SK-N-DZ (cell line): ENCODE data around the gene ECI1.

ENCODE experiments used
- DNase-seq: peaks from one replicate; pipeline ENCODE4 v3.0.0-alpha.2; 2015; ENCODE audit warnings: low spot score

The ECI1 gene

GRCh38 chr16:2233872-2234812, 17.2 kb downstream of the ECI1 start:
- DNase-seq: no peak

DNA sequence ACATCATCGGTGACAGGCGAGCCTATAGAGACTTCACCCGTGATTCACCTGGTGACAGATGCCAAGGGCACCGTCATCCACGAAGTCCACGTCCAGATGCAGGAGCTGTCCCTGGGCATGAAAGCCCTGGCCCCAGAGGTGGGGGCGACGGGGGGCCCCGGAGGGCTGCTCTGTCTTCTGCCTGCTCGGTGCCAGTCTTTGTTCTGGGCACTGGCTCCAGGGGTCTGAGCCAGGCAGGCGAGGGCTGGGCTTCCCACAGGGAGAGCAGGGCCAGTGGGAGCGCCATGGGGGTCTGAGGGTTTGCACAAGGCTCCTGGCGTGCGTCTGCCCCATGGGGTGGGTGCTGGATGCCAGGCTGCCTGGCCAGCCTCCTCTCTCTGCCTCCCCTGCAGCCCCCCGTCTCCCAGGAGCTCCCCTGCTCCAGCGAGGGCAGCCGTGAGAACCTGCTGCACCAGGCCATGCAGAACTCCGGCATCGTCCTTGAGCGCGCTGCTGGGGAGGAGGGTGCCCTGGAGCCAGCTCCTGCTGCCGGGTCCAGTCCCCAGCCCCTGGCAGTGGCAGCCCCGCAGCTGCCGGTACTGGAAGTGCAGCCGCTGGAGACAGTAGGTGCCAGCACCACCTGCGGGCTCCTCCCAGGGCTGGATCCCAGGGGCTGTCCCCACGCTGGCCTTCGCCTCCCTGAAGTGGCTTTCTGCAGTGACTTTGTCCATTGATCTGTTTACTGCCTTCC, 18.2 kb downstream of the ECI1 start:
- no peak for DNase-seq

GRCh38 chr16:2232094-2232990, 19.0 kb downstream of the ECI1 start:
- DNase-seq: no peak

DNA sequence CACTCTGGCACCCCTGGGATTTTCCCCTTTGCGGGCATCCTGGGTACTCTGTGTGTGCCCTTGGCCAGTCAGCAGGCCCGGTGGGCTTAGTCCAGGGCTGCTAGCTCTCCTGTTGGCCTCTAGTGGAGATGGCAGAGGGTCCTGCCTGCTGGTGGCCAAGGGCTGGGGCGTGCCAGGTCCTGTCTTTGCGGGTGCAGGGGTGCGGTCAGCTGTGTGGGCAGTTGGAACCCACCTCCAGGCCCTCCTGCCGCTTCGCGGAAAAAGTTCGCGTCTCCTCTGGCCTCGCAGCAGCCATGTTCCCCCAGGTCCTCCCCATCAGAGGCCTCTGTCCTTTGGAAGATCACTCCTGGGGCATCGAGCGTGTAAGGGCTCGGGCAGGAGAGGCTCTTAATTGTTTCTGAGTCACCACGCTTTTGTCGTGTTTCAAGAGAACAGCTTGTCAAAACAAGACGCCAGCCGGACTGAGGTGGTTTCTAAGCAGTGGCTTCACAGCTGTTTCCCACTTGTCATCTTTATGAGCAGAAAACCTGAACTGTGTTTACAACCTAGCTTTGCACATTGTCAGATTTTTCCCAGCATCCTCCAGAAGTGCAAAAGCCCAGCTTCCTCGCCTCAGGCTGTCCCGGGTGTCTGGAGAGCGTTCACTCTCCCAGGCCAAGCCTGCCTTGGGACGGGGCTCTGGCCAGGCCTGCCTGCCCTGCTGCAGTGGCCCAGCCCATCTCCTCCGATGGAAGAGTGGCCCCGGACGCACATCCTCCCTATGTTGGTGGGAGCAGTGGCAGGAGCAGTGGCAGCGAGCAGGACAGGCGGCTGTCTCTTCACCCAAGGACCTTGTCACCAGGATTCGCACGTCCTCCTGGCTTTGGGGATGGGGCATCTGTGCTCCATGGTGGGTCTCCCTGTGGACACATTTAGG, 20.1 kb downstream of the ECI1 start:
- DNase-seq: no peak

DNA sequence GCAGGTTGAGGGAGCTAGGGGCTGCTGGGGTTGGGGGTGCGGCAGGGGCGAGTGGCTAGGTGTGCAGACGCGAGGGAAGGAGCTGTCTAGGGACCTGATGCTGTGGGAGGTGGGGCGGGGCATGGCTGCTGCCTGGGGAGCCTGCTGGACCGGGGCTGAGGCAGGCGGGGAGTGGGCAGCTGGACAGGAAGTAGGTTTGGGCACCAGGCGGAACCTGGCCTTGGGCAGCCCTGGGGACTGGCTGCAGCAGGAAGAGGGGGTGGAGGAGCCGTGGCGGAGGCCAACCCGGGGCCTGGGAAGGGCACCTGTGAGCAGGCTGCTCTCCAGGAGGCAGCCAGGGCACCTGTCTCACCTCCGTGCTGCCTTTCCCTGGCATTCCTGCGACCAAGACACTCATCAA, 21.0 kb downstream of the ECI1 start:
- DNase-seq: no peak

DNA sequence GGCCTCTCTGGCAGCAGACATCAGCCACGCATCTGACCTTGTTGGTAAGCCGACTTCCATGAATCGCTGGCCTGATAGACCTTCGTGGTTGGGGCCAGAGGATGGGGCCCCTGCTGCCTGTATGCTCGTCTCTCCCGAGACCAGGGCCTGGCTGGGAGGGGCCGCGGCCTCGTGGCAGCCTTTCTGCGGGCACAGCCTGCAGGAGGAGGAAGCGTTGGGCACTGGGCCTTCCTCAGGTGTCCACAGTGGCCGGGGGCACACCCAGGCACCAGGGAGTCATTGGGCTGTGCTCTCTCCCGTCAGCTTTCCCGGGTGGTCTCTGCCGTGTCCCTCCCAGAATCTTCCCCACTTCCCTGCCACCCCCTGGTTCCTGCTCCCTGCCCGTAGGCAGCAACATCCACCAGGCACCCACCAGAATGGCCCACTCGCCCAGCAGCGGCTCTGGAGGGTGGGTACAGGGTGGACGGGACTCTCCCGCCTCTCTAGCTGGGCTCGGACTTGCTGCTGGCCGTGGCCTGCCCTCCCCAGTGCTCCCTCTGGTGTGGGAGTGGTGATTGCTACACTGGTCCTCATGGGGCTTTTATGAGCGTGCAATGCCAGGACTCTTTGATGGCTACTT, 21.6 kb downstream of the ECI1 start:
- no peak for DNase-seq

GRCh38 chr16:2229091-2229490, 22.3 kb downstream of the ECI1 start:
- no peak for DNase-seq

DNA sequence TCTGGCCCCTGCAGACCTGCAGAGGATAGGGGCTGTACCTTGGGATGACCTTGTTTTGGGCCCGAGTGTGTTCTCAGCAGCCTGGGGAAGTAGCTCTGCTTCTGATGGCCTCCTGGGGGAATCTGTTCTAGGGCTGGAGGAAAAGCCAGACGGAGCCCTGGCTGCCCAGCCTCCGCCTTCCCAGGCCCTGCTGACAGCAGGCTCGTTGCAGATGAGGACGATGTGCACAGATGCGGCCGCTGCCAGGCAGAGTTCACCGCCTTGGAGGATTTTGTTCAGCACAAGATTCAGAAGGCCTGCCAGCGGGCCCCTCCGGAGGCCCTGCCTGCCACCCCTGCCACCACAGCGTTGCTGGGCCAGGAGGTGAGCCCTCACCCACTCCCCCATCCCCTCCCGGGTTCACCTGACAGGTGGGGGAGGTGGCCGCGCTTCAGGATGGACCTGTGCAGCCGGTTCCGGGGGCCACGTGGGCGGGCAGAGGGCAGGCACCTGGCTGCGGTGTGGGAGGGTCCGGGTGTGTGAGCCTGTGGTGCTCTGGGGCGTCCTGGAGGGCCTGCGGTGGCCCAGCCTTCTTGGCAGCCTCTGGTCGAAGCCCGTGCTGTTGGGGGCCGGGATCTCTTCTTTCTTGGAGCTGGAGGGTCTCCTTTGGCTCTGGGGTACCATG, 23.1 kb downstream of the ECI1 start:
- no peak for DNase-seq

DNA sequence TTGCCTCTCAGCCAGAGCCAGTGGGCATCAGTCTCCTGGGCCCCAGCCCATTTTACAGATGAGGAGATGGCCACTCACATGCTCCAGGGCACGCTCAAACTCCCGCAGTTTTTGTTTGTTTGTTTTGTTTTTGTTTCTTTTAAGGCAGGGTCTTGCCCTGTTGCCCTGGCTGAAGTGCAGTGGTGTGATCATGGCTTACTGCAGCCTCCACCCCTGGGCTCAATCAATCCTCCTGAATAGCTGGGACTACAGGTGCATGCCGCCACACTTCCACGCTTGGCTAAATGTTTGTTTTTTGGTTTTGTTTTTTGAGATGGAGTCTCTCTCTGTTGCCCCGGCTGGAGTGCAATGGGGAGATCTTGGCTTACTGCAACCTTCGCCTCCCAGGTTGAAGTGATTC, 24.5 kb downstream of the ECI1 start:
- no peak for DNase-seq

DNA sequence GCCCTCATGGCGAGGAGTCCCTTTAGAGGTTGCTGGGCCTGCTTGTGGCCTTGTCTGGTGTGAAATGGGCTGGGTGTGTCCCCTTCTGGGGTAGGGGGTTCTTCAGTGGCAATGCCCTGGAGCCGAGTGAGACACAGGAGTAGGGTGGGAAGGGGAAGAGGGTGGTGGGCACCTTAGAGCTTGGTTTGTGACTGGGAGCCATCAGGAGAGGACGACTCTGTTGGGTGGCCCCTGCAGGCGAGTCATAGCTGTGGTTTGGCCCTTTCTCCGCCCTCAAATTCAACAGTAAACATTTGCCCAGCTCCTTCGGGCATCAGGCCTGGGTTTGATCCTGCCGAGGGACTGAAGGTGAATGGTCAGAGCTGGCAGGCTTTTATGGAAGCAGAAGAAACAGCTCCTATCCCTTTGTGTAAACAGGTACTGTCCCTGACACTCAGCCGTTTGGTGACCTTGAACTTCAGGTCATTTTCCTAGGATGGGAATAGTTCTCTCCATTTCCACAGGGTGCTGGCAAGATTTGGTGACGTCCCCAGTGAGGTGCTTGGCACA, 25.1 kb downstream of the ECI1 start:
- no peak for DNase-seq

DNA sequence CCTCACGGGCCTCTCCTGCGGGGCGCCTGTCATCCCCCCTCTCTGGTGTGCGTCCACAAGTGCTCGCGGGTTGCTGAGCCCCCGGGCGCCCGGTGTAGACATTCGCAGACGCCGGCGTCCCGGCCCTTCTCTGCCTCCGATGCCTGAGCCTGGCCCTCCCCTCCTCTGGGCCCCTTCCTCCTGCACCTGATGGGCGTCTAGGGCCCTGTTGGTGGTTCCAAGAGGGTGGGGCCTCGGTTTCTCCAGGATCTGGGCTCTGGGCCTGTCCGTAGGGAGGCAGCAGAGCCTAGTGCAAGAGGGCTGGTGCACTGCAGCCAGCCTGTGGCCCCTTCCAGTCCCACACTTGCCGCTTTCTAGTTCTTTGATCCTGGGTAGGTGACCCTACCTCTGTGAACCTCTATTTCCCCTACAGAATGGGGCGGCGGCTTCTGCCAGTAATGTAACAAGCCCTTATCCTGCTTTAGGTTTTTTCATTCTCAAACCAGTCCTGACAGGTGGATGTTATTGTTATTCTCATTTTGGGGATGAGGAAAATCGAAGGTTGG, 27.4 kb downstream of the ECI1 start:
- peak; percentile 66 for DNase-seq

- DNase-seq: peak; percentile 99
Observed at GRCh38 chr16:2223221-2223941, 28.0 kb downstream of the ECI1 start, which contains the start of gene E4F1. TSS of gene E4F1 (plus strand) at chr16:2223591. CDS start at chr16:2223614, 23 bp downstream.

DNA sequence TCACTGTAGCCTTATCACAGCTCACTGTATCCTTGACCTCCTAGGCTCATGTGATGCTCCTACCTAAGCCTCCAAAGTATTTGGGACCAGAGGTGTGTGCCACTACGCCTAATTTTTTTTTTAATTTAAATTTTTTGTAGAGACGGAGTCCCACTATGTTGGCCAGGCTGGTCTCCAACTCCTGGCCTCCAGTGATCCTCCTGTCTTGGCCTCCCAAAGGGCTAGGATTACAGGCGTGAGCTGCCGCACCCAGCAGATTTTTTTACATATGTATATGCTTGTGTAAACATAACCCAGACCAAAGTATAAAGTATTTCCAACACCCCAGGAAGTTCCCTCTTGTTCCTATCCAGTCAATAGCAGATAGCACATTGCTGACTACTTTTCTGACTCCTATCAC, 35.1 kb downstream of the ECI1 start:
- DNase-seq: no peak

DNA sequence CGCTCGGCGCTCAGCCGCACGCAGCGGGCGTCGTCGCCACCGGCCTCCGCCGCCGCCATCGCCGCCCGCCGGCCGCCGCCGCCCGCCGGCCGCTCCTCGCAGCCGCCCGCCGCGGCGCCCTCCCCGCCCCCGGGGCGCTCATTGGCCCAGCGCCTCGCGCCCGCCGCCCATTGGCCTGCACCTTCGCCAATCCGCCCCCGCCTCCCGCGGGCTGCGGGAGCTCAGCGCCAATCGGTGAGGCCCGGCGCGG, 36.7 kb downstream of the ECI1 start, which contains the start of gene PGP:
PGP (minus strand) TSS at position 122 of the 250 bp plus-strand sequence; CDS start at position 59, 63 bp downstream.
- no peak for DNase-seq

GRCh38 chr16:2213817-2214718, 37.3 kb downstream of the ECI1 start:
- DNase-seq: no peak

DNA sequence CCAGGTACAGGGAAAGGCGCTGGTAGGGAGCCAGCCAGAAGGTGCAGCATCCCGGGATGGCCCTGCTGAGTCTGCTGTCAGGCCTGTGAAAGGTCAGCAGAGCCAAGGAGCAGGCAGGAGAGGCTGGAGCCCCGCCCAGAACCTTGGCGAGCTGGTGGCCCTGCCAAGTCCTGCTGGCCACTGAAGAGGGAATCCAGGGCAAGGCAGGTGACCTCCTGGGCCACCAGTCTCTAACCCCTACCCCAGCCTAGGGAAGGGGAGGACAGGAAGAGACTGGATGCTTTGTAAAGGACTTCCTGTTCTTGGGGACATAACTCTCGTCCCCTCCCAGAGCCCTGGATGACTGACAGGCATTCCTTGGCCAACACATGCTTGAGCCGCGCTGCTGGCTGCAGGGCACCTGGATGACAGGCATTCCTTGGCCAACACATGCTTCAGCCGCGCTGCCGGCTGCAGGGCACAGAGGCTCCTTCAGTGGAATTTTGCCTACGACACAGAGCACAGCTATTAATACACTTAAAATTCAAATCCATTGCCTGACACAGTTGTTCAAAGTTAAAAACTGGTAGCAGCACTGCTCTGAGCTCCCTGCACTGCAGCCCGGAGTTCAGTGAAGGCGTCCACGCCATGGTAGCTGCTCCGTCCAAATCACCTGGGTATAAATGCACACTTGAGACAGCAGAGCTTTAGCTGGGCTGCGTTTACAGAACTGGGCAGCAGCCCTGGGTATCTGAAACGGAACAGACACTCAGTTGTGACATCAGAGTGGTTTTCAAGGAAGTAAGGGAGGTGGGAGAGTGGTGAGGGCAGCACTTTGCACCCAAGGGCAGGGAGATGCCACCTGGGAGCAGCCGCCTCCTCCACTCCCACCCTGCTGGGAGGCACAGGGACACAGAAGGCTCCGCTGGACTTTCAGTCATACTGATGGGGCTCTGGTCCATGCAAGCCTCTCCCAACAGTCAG, 38.7 kb downstream of the ECI1 start:
- no peak for DNase-seq
